Brain microvascular endothelial cell (primary cell): ENCODE data around the gene PTPRN2.

Experiments
- DNase-seq: peaks from one replicate; pipeline ENCODE4 v3.0.0-alpha.2; 2020
- H3K27ac ChIP-seq: fragments of 250-450 bp; sonication (Bioruptor Pico); 2 replicates; pipeline ENCODE4 v1.5.1; 2020; ENCODE audit warnings: mild to moderate bottlenecking, moderate library complexity
- H3K27me3 ChIP-seq: fragments of 250-450 bp; sonication (Bioruptor Pico); replicated peaks from 2 replicates; pipeline ENCODE4 v1.5.1; 2020; ENCODE audit warnings: mild to moderate bottlenecking
- H3K36me3 ChIP-seq: fragments of 250-450 bp; sonication (Bioruptor Pico); replicated peaks from 2 replicates; pipeline ENCODE4 v1.5.1; 2020; ENCODE audit warnings: mild to moderate bottlenecking
- H3K4me3 ChIP-seq: 2 replicates; pipeline ENCODE4 v1.5.1; 2011; ENCODE audit warnings: low read depth, mild to moderate bottlenecking, control low read depth, low read length, moderate library complexity
- in situ Hi-C: cut with HindIII; loops from 2 replicates; pipeline ENCODE4 v1.10.0; 2017; ENCODE audit warnings: low sequenced_read_pairs, low pct_ligation_motif_present
- TF ChIP-seq, protein P1 (sequence below): IDR thresholded peaks from 2 replicates; pipeline ENCODE4 v1.5.1; 2011; ENCODE audit warnings: low read depth, mild to moderate bottlenecking, moderate library complexity, low read length, control low read depth, inconsistent platforms; ENCODE audit errors: missing control alignments

Gene PTPRN2

DNA sequence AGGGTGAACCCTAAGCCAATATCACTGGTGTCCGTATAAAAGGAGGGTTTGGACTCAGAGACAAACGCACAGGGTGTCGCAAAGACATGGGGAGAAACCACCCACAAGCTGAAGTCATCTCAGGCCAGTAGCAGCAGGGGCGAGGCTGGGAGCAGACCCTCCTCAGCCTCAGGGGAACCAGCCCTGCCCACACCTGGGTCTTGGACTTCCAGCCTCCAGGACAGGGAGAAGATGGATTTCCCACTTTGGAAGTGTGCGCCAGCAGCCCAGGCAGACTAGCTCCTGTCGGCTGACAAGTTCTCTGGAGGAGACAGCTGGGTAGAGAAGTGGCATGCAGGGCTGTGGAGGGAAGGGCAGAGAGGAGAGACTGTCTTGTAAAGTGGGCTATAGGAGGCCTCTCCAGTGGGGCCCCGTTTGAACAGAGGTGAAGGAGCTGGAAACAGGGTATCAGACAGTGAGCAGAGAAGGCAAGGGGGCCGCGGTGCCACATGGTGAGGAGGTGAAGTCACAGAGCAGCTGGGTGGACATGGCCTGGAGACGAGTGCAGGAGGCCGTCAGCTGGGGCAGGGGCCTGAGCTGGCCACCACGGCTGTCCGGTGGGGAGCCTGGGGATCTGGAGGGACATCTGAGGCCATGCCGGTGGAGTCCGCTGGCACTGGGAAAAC lies 475.6 kb downstream of the PTPRN2 start:
- no peaks in the 10 kb centered on the region for H3K36me3 ChIP-seq
- no peak for DNase-seq
- in situ Hi-C loops = no loop called here
- H3K27ac ChIP-seq = no peak overlapping the region
- H3K4me3 ChIP-seq = no peak overlapping the region
- H3K27me3 ChIP-seq = no peaks in the 10 kb centered on the region
- TF ChIP-seq, protein P1, sequence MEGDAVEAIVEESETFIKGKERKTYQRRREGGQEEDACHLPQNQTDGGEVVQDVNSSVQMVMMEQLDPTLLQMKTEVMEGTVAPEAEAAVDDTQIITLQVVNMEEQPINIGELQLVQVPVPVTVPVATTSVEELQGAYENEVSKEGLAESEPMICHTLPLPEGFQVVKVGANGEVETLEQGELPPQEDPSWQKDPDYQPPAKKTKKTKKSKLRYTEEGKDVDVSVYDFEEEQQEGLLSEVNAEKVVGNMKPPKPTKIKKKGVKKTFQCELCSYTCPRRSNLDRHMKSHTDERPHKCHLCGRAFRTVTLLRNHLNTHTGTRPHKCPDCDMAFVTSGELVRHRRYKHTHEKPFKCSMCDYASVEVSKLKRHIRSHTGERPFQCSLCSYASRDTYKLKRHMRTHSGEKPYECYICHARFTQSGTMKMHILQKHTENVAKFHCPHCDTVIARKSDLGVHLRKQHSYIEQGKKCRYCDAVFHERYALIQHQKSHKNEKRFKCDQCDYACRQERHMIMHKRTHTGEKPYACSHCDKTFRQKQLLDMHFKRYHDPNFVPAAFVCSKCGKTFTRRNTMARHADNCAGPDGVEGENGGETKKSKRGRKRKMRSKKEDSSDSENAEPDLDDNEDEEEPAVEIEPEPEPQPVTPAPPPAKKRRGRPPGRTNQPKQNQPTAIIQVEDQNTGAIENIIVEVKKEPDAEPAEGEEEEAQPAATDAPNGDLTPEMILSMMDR = no peak

DNA sequence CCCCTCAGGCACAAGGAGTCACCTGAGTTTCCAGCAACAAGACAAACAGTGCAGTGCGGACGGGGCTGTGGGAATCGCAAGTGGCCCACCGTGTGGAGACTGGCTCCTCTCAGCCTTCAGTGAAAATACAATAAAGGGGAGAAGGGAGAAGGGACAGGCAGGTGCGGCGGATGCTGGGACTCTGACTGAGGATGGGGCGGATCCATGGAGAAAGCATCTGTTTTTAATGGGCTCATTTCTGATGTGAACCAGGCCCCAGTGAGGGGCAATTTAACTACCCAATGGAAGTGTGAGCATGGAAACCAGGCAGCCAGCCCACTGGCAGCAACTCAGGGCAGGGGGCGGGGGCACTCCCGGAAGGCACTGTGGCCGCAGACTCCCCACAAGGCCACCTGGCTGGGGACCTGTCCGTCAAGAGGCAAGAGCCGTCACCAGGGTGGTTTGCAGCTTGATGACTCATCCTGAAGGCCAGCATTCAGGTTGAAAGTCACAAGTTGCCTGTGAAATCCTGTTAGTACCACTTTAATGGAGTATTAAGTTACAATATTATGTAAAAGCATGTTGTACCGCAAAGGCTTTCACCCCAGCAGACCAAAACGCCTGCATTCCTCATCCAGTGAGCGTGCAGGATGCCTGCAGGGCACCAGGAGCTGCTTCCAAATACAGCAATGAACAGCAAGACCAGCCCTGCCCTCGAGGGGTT lies 476.4 kb downstream of the PTPRN2 start:
- DNase-seq = no peak
- TF ChIP-seq, protein P1 = no peak
- H3K27ac ChIP-seq = no peak overlapping the region
- in situ Hi-C loops = no loop called here
- H3K4me3 ChIP-seq = no peak overlapping the region
- H3K27me3 ChIP-seq = no peaks in the 10 kb centered on the region
- no peaks in the 10 kb centered on the region for H3K36me3 ChIP-seq

DNA sequence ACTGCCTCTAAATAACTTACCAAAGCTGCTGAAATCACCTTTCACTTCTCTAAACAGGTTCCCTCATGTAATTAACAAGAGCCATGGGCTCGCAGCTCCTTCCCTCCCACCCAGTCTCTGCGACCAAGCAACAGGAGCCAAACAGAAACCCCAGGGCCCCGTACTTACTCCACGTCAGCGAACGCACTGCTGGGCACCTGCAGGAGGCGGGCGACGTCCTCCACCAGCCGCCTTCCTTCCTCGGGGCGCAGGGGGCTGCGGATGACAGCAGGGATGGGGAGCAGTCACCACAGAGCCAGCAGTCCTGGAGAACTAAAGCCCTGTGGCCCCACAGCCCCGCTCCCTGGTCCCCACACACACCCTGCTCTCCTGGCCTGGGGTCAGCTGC lies 477.0 kb downstream of the PTPRN2 start:
- no peaks in the 10 kb centered on the region for H3K36me3 ChIP-seq
- in situ Hi-C loops = no loop called here
- TF ChIP-seq, protein P1 = no peak
- H3K27me3 ChIP-seq = no peaks in the 10 kb centered on the region
- no peak overlapping the region for H3K27ac ChIP-seq
- H3K4me3 ChIP-seq = no peak overlapping the region
- no peak for DNase-seq

DNA sequence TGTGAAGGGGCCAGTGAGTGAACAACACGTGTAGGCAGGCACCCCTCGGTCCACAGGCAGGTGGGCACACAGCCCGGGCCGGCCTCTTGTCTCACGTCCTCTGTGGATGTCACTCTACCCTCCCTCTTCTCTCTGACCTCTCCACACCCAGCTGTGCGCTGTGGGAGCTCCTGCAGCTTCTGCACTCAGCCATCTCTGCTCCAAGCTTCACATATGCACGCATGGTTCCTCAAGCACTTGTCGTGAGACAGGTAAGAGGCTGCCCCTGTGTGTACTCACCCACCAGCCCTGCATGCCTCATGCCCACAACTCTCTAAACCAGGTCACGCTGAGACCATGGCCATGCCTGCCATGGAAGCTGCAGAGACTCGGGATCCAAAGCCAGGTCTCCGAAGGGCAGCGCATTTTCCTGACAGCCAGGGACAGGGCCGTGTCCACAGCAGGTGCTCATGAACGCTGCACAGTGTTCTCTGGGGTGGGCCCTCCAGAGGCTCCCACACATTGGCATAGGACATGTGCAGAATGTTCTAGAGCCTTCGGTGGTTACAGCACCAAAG lies 477.5 kb downstream of the PTPRN2 start:
- DNase-seq = no peak
- in situ Hi-C loops = no loop called here

DNA sequence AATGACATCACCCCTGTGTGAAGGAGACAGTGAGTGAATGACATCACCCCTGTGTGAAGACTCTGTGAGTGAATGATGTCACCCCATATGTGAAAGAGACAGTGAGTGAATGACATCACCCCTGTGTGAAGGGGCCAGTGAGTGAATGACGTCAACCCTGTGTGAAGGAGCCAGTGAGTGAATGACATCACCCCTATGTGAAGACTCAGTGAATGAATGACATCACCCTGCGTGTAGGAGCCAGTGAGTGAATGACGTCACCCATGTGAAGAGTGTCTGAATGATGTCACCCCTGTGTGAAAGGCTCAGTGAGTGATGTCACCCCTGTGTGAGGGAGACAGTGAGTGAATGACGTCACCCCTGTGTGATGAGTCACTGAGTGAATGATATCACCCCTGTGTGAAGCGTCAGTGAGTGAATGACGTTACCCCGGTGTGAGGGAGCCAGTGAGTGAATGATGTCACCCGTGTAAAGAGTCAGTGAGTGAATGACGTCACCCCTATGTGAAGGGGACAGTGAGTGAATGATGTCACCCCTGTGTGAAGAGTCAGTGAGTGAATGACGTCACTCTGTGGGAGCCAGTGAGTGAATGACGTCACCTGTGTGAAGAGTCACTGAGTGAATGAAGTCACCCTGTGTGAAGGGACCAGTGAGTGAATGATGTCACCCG lies 478.1 kb downstream of the PTPRN2 start:
- H3K4me3 ChIP-seq = no peak overlapping the region
- no peaks in the 10 kb centered on the region for H3K36me3 ChIP-seq
- no peak overlapping the region for H3K27ac ChIP-seq
- no peaks in the 10 kb centered on the region for H3K27me3 ChIP-seq
- DNase-seq = no peak
- TF ChIP-seq, protein P1 = no peak
- in situ Hi-C loops = no loop called here

More for the DNA sequence above, 477.5 kb downstream of the PTPRN2 start:
- TF ChIP-seq, protein P1 = no peak
- Histone ChIP-seq H3K36me3 (no peaks in the 10 kb centered on the region), H3K27ac (no peak overlapping the region), H3K27me3 (no peaks in the 10 kb centered on the region), H3K4me3 (no peak overlapping the region)
